Endothelial cell (in vitro differentiated cells): ENCODE measurements around the gene TUBB. TPM values are rescaled to one million over a fixed set of nuclear protein-coding genes. Genes with fewer than 3 reads are reported as not detected.

Experiments used
- DNase-seq: peaks from one replicate; pipeline ENCODE4 v3.0.0; 2021; ENCODE audit warnings: low spot score
- H3K27ac Mint-ChIP-seq: one replicate; pipeline ENCODE4 v1.8.0; 2021; ENCODE audit warnings: mixed read lengths, inconsistent platforms; ENCODE audit not compliant: unreplicated experiment
- H3K27me3 Mint-ChIP-seq: one replicate; pipeline ENCODE4 v1.8.0; 2021; ENCODE audit warnings: mild to moderate bottlenecking, moderate library complexity, mixed read lengths, inconsistent platforms; ENCODE audit not compliant: unreplicated experiment
- H3K36me3 Mint-ChIP-seq: one replicate; pipeline ENCODE4 v1.8.0; 2021; ENCODE audit warnings: mild to moderate bottlenecking, low read depth, mixed read lengths, inconsistent platforms; ENCODE audit not compliant: unreplicated experiment
- H3K4me1 Mint-ChIP-seq: one replicate; pipeline ENCODE4 v1.8.0; 2021; ENCODE audit warnings: mild to moderate bottlenecking, mixed read lengths, inconsistent platforms; ENCODE audit not compliant: unreplicated experiment
- H3K4me3 Mint-ChIP-seq: one replicate; pipeline ENCODE4 v1.8.0; 2021; ENCODE audit warnings: mild to moderate bottlenecking, mixed read lengths, inconsistent platforms; ENCODE audit not compliant: unreplicated experiment
- H3K9me3 Mint-ChIP-seq: one replicate; pipeline ENCODE4 v1.8.0; 2021; ENCODE audit warnings: mixed read lengths, inconsistent platforms; ENCODE audit not compliant: unreplicated experiment
- CTCF ChIP-seq: fragments of 200-600 bp; sonication (generic); IDR thresholded peaks from one replicate; pipeline ENCODE4 v1.5.0; 2021; ENCODE audit warnings: antibody characterized with exemption; ENCODE audit not compliant: unreplicated experiment
- total RNA-seq: library from RNA; stranded (reverse); fragmentation: NEBNext Ultra II Directional; extraction: Animal tissue kit (Norgen Biotek cat#: 25700); gene quantifications from one replicate; pipeline ENCODE4 v1.2.1, GENCODE V29; 2021; ENCODE audit not compliant: unreplicated experiment

TUBB gene
- total RNA-seq, 1 donor from 2014 or later = 1,094 TPM

DNA sequence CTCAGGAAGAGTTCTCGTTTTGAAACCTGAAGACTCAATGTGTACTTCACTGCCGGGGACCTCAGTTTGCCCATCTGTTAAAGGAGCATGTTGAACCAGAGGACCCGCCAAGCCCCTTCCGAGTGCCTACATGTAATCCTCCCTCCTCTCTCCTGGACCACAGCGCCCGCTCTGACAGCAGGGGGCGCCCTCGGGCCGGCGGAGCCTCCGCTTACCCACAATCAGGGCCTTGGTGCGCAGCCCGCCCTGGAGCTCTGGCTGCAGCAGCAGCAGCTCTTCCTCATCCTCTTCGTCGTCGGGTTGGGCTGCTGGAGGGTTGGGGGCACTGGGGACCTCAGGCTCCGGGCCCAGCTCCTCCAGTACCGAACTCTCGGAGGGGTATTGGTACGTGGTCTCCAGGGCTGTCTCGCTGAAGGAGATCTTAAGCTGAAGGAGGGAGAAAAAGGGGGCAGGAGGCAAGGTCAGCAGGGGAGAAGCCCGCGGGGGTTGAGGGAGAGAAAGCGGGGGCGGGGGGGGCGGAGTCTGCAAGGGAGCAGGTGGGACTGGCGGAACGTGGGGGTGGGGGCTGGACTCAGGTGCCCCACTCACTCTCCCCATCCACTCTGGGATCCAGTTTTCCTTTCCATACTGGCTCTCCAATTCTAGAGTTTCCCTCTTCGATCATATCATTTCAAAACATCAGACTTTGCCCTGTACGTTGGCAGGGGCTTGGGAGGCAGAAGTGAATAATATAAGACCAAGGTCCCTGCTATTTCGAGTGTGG lies 41.0 kb upstream of the TUBB start:
- H3K9me3 Mint-ChIP-seq = no peaks in the 10 kb centered on the region
- TF ChIP-seq CTCF = peak; percentile 80
- H3K27me3 Mint-ChIP-seq = peaks cover 13% of the 10 kb centered on the region
- H3K4me3 Mint-ChIP-seq = peak overlapping the region; percentile 86
- H3K27ac Mint-ChIP-seq = no peak overlapping the region
- H3K4me1 Mint-ChIP-seq = peaks cover 47% of the 10 kb centered on the region
- DNase-seq = peak; percentile 97
- peaks cover 32% of the 10 kb centered on the region for H3K36me3 Mint-ChIP-seq

DNA sequence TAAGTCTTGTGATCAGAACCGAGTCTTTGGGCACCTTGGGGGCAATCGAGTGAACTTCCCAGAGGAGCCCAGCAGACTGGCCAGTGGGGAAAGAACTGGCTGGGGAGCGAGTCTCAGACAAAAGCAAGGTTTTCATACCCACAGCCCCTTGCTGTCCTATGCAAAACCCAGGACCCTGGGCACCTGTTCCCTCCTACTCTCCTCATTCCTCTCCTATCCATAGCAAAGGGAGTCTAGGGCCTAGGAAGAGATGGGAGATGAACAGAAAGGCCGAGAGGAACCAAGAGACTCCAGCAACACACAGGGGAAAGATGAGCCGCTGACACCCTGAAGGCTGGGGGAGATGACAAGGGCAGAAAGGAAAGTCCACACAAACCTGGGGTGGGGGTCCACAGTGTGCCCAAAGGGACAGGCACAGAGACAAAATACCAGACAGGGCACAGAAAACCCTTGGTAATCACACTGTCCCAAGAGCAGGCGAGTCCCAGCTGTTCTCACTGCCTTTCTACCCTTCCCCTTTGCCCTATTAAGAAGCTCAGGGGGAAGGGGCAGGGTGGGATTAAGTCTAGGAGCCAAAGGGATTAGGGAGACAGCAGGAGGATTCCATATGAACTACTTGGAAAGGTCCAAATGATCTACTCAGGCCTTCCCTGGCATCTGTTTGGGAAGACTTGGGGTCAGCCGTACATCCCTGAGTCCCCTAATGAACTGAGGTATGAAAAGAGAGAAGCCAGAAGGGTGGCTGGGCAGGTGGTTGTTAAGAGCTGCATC lies 40.2 kb upstream of the TUBB start:
- Mint-ChIP-seq H3K27ac (no peak overlapping the region), H3K4me3 (peak overlapping the region; percentile 86), H3K4me1 (peaks cover 50% of the 10 kb centered on the region), H3K36me3 (peaks cover 35% of the 10 kb centered on the region), H3K9me3 (no peaks in the 10 kb centered on the region), H3K27me3 (peaks cover 16% of the 10 kb centered on the region)
- DNase-seq = no peak
- TF ChIP-seq CTCF = no peak

DNA sequence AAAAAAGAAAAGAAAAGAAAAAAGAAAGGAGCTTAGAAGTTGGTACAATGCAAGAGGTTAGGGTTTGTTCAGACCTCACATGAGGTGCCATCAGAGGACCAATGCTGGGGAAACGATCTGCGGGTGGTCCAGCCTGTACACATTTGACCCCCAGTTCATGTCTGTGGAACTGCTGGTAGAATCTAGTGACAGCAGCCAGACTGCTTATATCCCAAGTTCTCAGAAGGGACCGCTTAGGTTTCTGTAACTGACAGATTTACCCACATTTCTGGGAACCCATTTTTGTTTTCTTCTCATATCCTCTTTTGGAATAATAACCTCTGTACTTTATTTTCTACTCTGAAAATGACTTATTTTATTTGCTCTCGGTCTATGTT lies 38.4 kb upstream of the TUBB start:
- H3K4me1 Mint-ChIP-seq = peaks cover 55% of the 10 kb centered on the region
- no peaks in the 10 kb centered on the region for H3K9me3 Mint-ChIP-seq
- no peak for DNase-seq
- peaks cover 27% of the 10 kb centered on the region for H3K27me3 Mint-ChIP-seq
- H3K36me3 Mint-ChIP-seq = peaks cover 40% of the 10 kb centered on the region
- H3K4me3 Mint-ChIP-seq = peak overlapping the region; percentile 100
- H3K27ac Mint-ChIP-seq = peak overlapping the region; percentile 93
- no peak for TF ChIP-seq CTCF

GRCh38 chr6:30682143-30683117 lies 37.7 kb upstream of the TUBB start:
- peak overlapping the region; percentile 99 for H3K27ac Mint-ChIP-seq
- TF ChIP-seq CTCF = no peak
- H3K9me3 Mint-ChIP-seq = no peaks in the 10 kb centered on the region
- H3K4me1 Mint-ChIP-seq = peaks cover 55% of the 10 kb centered on the region
- H3K4me3 Mint-ChIP-seq = peak overlapping the region; percentile 100
- H3K27me3 Mint-ChIP-seq = peaks cover 27% of the 10 kb centered on the region
- peaks cover 40% of the 10 kb centered on the region for H3K36me3 Mint-ChIP-seq
- DNase-seq = peak; percentile 90
